GM21737 (cell line): ENCODE measurements around the gene SLCO2A1.
A peak's percentile ranks its signal among the peaks of the same experiment; 100 is the strongest.

Experiments used
- ATAC-seq: cut with Tn5 transposase; IDR thresholded peaks from one replicate; pipeline ENCODE4 v1.9.1; 2021; ENCODE audit warnings: mild to moderate bottlenecking, moderate library complexity; ENCODE audit not compliant: unreplicated experiment

SLCO2A1 gene

DNA sequence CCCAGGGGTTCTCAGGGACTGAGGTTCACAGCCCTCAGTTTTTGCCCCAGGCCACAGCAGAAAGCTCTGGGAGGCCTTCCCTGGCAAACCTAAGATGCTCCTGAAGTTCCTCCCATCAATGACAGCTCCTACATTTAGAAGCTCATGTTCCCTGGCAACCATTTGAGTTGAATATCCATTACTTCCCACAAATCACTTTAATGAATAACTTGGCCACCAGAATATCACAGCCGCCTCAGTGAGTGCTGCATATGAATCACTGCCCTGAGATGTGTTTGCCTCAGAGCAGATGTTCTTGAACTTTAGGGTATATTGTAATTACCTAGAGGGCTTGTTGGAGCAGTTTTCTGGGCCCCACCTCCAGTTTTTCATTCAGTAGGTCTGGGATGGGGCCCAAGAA lies 27.4 kb downstream of the SLCO2A1 start:
- no peak for ATAC-seq

DNA sequence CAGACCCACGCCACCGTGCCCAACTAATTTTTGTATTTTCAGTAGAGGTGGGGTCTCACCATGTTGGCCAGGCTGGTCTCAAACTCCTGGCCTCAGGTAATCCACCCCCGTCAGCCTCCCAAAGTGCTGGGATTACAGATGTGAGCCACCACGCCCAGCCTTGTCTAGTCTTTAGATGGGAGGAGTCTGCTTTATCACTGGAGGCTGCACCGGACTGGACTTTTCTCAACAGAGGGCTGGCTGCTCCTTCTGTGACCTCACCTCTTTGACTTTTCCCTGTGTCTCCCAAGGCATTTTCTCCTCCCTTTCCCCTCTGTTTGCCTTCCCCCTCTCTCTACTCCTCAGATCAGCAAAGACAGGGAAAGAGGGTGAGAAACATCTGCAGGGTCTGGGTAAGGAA lies 28.5 kb downstream of the SLCO2A1 start:
- ATAC-seq = no peak

GRCh38 chr3:133999891-134000685 lies 29.6 kb downstream of the SLCO2A1 start:
- ATAC-seq = no peak

DNA sequence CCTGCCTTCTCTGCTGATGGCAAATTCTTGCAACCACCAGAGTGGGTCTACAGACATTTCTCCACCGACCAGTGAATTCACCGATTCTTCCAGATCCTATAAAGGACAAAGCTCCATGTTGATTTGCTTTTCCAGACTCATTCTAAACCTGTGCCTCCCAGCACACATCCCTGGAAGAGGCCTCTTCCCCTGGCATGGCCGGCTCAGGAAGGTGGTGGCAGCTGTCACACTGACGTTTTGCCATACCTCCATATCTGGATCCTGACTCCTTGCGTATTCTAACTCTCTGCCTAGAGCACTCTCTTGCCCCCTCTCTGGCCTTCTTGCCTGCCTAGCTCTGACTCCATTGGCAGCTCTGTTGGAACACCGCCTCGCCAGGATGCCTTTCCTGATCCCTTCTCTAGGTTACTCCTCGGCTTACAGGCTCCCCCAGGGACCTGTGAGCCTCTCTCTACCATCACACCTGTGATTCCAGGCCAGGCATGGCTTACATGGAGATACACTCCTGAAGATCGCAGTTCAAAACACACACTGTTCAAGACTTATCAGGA lies 31.0 kb downstream of the SLCO2A1 start:
- ATAC-seq = no peak

GRCh38 chr3:133997871-133998635 lies 31.7 kb downstream of the SLCO2A1 start:
- ATAC-seq = no peak

GRCh38 chr3:133996996-133997395 lies 32.7 kb downstream of the SLCO2A1 start:
- no peak for ATAC-seq

GRCh38 chr3:133996251-133996661 lies 33.5 kb downstream of the SLCO2A1 start:
- no peak for ATAC-seq

- no peak for ATAC-seq
These were observed 34.5 kb downstream of the SLCO2A1 start for GRCh38 chr3:133995264-133995663.

GRCh38 chr3:133994166-133994890 lies 35.4 kb downstream of the SLCO2A1 start:
- no peak for ATAC-seq

GRCh38 chr3:133992951-133993620 lies 36.6 kb downstream of the SLCO2A1 start:
- ATAC-seq = no peak

- ATAC-seq = no peak
These were observed 37.3 kb downstream of the SLCO2A1 start for GRCh38 chr3:133992381-133992780.

- ATAC-seq = no peak
These were observed 38.1 kb downstream of the SLCO2A1 start for GRCh38 chr3:133991637-133992036.

DNA sequence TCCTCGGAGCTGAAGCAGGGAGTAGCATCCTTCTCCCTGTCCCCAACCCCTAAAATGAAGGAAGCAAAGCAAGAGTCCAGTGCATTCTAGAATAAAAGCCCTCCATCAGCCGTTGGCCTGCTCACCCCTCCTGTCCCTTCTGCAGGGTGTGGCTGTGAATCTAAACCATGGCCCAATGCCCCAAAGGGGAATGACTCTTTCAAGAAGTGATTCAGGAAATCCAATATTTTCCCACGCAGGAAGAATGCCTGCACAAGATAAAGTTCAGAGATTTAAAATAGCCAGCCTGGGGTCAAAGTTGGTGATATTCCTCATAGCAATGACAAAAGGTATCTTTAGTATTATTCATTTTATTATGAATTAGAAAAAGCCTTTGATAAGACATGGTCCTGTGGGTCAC lies 38.5 kb downstream of the SLCO2A1 start:
- ATAC-seq = no peak

DNA sequence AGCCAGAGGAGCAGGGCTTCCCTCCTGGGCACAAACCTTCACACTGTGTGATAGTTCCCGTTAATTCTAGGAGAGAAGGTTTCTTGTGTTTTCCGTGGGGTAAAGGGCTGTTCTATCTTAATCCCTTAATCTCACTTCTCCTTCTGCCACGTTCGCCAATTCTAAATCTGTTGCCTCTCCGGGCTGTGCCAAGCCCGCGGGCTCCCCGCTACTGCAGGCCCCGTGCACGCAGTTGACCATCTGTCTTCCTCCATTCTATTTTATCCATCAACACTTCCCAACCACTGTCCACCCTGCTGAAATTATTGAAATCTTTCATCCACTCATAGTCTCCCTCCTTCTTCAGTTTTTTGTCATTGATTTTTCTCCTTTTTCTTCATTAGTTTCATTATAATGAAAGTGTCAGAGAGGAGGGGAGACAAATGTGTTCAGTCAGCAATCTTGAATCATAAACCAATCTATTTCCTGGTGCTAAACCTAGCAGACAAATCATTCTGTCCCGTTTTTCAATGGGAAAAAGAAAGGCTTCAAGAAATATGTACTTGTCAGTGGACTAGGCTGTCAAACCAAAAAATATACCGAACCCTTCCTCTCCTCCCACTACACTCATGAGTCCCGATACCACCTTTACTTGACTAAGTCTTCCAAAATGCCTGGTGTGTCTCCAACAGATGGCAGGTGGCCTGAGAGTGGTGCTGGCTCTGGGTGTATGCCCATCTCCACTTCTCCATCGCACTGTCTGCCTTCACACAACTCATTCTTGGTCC lies 39.6 kb downstream of the SLCO2A1 start:
- no peak for ATAC-seq

DNA sequence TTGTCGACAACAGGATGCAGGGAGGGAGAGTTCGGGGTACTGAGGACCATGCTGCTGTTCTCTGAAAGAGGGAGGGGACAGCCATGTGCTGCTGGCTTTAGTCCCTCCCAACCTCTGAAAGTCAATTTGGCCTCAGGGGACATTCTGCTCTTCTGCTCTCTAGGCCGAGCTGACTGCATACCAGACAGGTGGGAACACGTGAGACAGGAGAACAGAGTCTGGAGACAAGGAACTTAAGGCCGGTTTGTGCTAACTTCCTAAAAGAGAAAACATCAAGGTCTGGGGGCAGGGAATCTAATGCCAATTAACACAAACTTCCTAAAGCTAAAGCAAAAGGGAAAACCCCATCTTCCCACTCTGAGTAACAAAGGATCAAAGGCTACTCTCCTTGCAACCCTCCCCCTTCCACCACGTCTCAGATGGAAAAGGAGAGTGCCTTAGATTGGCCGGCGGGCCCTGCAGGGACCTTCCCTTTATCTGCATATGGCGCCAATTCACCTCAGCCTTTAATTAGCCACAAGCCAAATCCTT lies 41.0 kb downstream of the SLCO2A1 start:
- ATAC-seq = no peak

GRCh38 chr3:133987948-133988484 lies 41.7 kb downstream of the SLCO2A1 start:
- ATAC-seq = peak; percentile 61

DNA sequence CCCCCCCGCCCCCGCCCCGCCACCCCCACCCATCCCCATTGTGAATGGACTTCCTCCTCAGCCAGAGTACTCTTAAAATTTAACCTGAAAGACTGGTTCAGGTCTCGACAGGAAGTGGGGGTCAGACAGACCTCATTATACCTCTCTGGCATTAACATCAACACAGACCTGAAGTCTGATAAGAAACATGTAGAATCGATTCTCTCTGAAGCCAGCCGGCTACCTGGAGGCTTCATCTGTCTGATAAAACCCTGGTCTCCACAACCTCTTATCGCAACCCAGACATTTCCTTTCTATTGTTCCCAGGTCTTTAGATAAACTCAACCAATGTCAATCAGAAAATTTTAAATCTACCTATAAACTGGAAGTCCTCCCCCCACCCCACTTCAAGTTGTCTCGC lies 42.6 kb downstream of the SLCO2A1 start:
- no peak for ATAC-seq

DNA sequence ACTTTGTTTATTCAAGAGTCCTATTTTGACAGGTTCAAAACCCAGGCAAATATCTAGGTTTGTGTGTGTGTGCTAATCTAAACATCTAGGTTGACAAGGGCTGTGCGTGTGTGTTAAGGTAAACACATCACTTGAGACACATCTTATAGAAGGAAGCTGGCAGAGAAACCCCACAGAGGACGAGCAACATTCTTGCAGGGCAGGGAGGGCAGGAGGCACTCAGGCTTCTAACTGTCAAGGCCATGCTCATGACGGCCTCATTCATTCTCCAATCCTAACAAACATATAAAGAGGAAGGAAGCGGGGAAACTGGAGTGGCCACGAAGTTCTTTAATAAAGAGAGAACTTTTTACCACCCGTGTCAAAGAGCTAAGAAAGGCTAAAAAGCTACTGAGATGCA lies 43.4 kb downstream of the SLCO2A1 start:
- no peak for ATAC-seq

GRCh38 chr3:133984975-133985374 lies 44.8 kb downstream of the SLCO2A1 start:
- no peak for ATAC-seq
